ENCODE data around the gene PPDPF. TPM values are rescaled to one million over a fixed set of nuclear protein-coding genes. Genes with fewer than 3 reads are reported as not detected.

Gene PPDPF
- total RNA-seq, 1 experiment from 2014 or later = 79.7 TPM

- Histone ChIP-seq H3K27me3 (ENCODE audit: control insufficient read depth, insufficient read depth, low read length) (peaks cover 24% of the 10 kb centered on the region), H3K4me3 (ENCODE audit: insufficient read depth, low read depth, low read length) (no peak overlapping the region), H3K36me3 (replicated peaks; ENCODE audit: control insufficient read depth, insufficient read depth, low read length) (no peaks in the 10 kb centered on the region; the same call in 1 of the 2 replicates)
- no peak for DNase-seq
Observed at GRCh38 chr20:63493563-63494020, 27.0 kb upstream of the PPDPF start.

GRCh38 chr20:63494084-63494419, 26.5 kb upstream of the PPDPF start:
- no peak overlapping the region for H3K4me3 ChIP-seq (ENCODE audit: insufficient read depth, low read depth, low read length)
- no peak for DNase-seq
- H3K36me3 ChIP-seq (replicated peaks; ENCODE audit: control insufficient read depth, insufficient read depth, low read length) = no peaks in the 10 kb centered on the region; the same call in 1 of the 2 replicates
- peaks cover 21% of the 10 kb centered on the region for H3K27me3 ChIP-seq (ENCODE audit: control insufficient read depth, insufficient read depth, low read length)

GRCh38 chr20:63494420-63495166, 26.0 kb upstream of the PPDPF start:
- H3K4me3 ChIP-seq (ENCODE audit: insufficient read depth, low read depth, low read length) = no peak overlapping the region
- H3K27me3 ChIP-seq (ENCODE audit: control insufficient read depth, insufficient read depth, low read length) = peaks cover 25% of the 10 kb centered on the region
- peak; percentile 50 for DNase-seq
- no peaks in the 10 kb centered on the region; the same call in 1 of the 2 replicates for H3K36me3 ChIP-seq (replicated peaks; ENCODE audit: control insufficient read depth, insufficient read depth, low read length)

GRCh38 chr20:63495167-63495720, 25.3 kb upstream of the PPDPF start:
- Histone ChIP-seq H3K27me3 (ENCODE audit: control insufficient read depth, insufficient read depth, low read length) (peaks cover 31% of the 10 kb centered on the region), H3K36me3 (replicated peaks; ENCODE audit: control insufficient read depth, insufficient read depth, low read length) (no peaks in the 10 kb centered on the region; the same call in 1 of the 2 replicates), H3K4me3 (ENCODE audit: insufficient read depth, low read depth, low read length) (no peak overlapping the region)
- no peak for DNase-seq

GRCh38 chr20:63495741-63496595, 24.6 kb upstream of the PPDPF start:
- H3K36me3 ChIP-seq (replicated peaks; ENCODE audit: control insufficient read depth, insufficient read depth, low read length) = no peaks in the 10 kb centered on the region; the same call in 1 of the 2 replicates
- H3K27me3 ChIP-seq (ENCODE audit: control insufficient read depth, insufficient read depth, low read length) = peaks cover 32% of the 10 kb centered on the region
- H3K4me3 ChIP-seq (ENCODE audit: insufficient read depth, low read depth, low read length) = no peak overlapping the region
- DNase-seq = peak; percentile 97

- no peak overlapping the region for H3K4me3 ChIP-seq (ENCODE audit: insufficient read depth, low read depth, low read length)
- no peaks in the 10 kb centered on the region; the same call in 1 of the 2 replicates for H3K36me3 ChIP-seq (replicated peaks; ENCODE audit: control insufficient read depth, insufficient read depth, low read length)
- DNase-seq = peak; percentile 71
- H3K27me3 ChIP-seq (ENCODE audit: control insufficient read depth, insufficient read depth, low read length) = peaks cover 34% of the 10 kb centered on the region
Observed at GRCh38 chr20:63496596-63497120, 23.9 kb upstream of the PPDPF start.

GRCh38 chr20:63497138-63497945, 23.2 kb upstream of the PPDPF start:
- Histone ChIP-seq H3K27me3 (ENCODE audit: control insufficient read depth, insufficient read depth, low read length) (peaks cover 34% of the 10 kb centered on the region), H3K4me3 (ENCODE audit: insufficient read depth, low read depth, low read length) (peak overlapping the region; percentile 29), H3K36me3 (replicated peaks; ENCODE audit: control insufficient read depth, insufficient read depth, low read length) (no peaks in the 10 kb centered on the region; the same call in 1 of the 2 replicates)
- peak; percentile 64 for DNase-seq

- Histone ChIP-seq H3K4me3 (ENCODE audit: insufficient read depth, low read depth, low read length) (peak overlapping the region; percentile 29), H3K27me3 (ENCODE audit: control insufficient read depth, insufficient read depth, low read length) (peaks cover 34% of the 10 kb centered on the region), H3K36me3 (replicated peaks; ENCODE audit: control insufficient read depth, insufficient read depth, low read length) (no peaks in the 10 kb centered on the region; the same call in 1 of the 2 replicates)
- DNase-seq = peak; percentile 89
Observed at GRCh38 chr20:63497946-63498935, 22.3 kb upstream of the PPDPF start.

GRCh38 chr20:63498960-63499337, 21.6 kb upstream of the PPDPF start, which contains the start of gene EEF1A2:
EEF1A2 (minus strand) TSS chr20:63499083; CDS start chr20:63497763, 1,320 bp downstream.
- H3K4me3 ChIP-seq (ENCODE audit: insufficient read depth, low read depth, low read length) = peak within 1 kb of the TSS; percentile 53
- peak; percentile 92 for DNase-seq
- peaks cover 34% of the 10 kb centered on the region for H3K27me3 ChIP-seq (ENCODE audit: control insufficient read depth, insufficient read depth, low read length)
- H3K36me3 ChIP-seq (replicated peaks; ENCODE audit: control insufficient read depth, insufficient read depth, low read length) = no peaks in the 10 kb centered on the region; the same call in 1 of the 2 replicates

- H3K36me3 ChIP-seq (replicated peaks; ENCODE audit: control insufficient read depth, insufficient read depth, low read length) = no peaks in the 10 kb centered on the region
- peaks cover 34% of the 10 kb centered on the region for H3K27me3 ChIP-seq (ENCODE audit: control insufficient read depth, insufficient read depth, low read length)
- DNase-seq = peak; percentile 92
- peak overlapping the region; percentile 53 for H3K4me3 ChIP-seq (ENCODE audit: insufficient read depth, low read depth, low read length)
Observed at GRCh38 chr20:63499338-63499969, 21.1 kb upstream of the PPDPF start.

GRCh38 chr20:63500151-63500901, 20.2 kb upstream of the PPDPF start:
- Histone ChIP-seq H3K4me3 (ENCODE audit: insufficient read depth, low read depth, low read length) (no peak overlapping the region), H3K36me3 (replicated peaks; ENCODE audit: control insufficient read depth, insufficient read depth, low read length) (no peaks in the 10 kb centered on the region), H3K27me3 (ENCODE audit: control insufficient read depth, insufficient read depth, low read length) (peaks cover 34% of the 10 kb centered on the region)
- peak; percentile 63 for DNase-seq

Measured in H7 (cell line).